GM23338 (cell line): ENCODE data around the gene ARHGEF25. TPM values are rescaled to one million over a fixed set of nuclear protein-coding genes. Genes with fewer than 3 reads are reported as not detected.
A peak's percentile ranks its signal among the peaks of the same experiment; 100 is the strongest.

Source experiments
- ATAC-seq: fragments of 200-7000 bp; cut with Tn5 transposase; 3 replicates; pipeline ENCODE4 v1.9.1; 2020
- DNase-seq: peaks from one replicate; pipeline ENCODE4 v3.0.0-alpha.2; 2015; ENCODE audit warnings: low spot score
- H2AFZ ChIP-seq: fragments of 200-600 bp; sonication (generic); 2 replicates; pipeline ENCODE4 v1.8.0; 2016; ENCODE audit warnings: antibody characterized with exemption, mild to moderate bottlenecking, moderate library complexity
- H3F3A ChIP-seq: fragments of 200-600 bp; sonication (generic); replicated peaks from 2 replicates; pipeline ENCODE4 v1.8.0; 2017; ENCODE audit warnings: antibody characterized with exemption, mixed run types, low read depth
- H3K27ac ChIP-seq: fragments of 200-600 bp; sonication (generic); 2 replicates; pipeline ENCODE4 v1.6.1; 2016; ENCODE audit warnings: low read depth
- H3K27me3 ChIP-seq: fragments of 200-600 bp; sonication (generic); 2 replicates; pipeline ENCODE4 v1.8.0; 2016; ENCODE audit warnings: mild to moderate bottlenecking, mixed run types, moderate library complexity; ENCODE audit not compliant: insufficient read depth
- H3K36me3 ChIP-seq: fragments of 200-600 bp; sonication (generic); 2 replicates; pipeline ENCODE4 v1.8.0; 2016; ENCODE audit warnings: mild to moderate bottlenecking; ENCODE audit not compliant: insufficient read depth
- H3K4me1 ChIP-seq: fragments of 200-600 bp; sonication (generic); 2 replicates; pipeline ENCODE4 v1.8.0; 2016; ENCODE audit warnings: mild to moderate bottlenecking, moderate library complexity; ENCODE audit not compliant: insufficient read depth
- H3K4me2 ChIP-seq: fragments of 200-600 bp; sonication (generic); 2 replicates; pipeline ENCODE4 v1.7.1; 2017; ENCODE audit warnings: mixed run types
- H3K4me3 ChIP-seq: fragments of 200-600 bp; sonication (generic); 2 replicates; pipeline ENCODE4 v1.6.1; 2016; ENCODE audit warnings: mixed run types
- H3K79me2 ChIP-seq: fragments of 200-600 bp; sonication (generic); replicated peaks from 2 replicates; pipeline ENCODE4 v1.8.0; 2017; ENCODE audit warnings: mild to moderate bottlenecking; ENCODE audit not compliant: insufficient read depth
- H3K9me2 ChIP-seq: fragments of 200-600 bp; sonication (generic); 2 replicates; pipeline ENCODE4 v1.8.0; 2017; ENCODE audit not compliant: insufficient read depth
- H4K20me1 ChIP-seq: fragments of 200-600 bp; sonication (generic); replicated peaks from 2 replicates; pipeline ENCODE4 v1.8.0; 2017; ENCODE audit warnings: mild to moderate bottlenecking; ENCODE audit not compliant: insufficient read depth
- H3K27ac Mint-ChIP-seq: 2 replicates; pipeline ENCODE4 v1.8.0; 2020; ENCODE audit warnings: inconsistent platforms, mild to moderate bottlenecking, moderate library complexity, mixed read lengths
- H3K27me3 Mint-ChIP-seq: 3 replicates; pipeline ENCODE4 v1.8.0; 2022; ENCODE audit warnings: low read depth, mild to moderate bottlenecking, moderate library complexity, mixed read lengths, inconsistent platforms; ENCODE audit not compliant: insufficient read depth, poor library complexity
- H3K36me3 Mint-ChIP-seq: 3 replicates; pipeline ENCODE4 v1.8.0; 2021; ENCODE audit warnings: low read depth, mild to moderate bottlenecking, inconsistent platforms, moderate library complexity, mixed read lengths
- H3K4me1 Mint-ChIP-seq: 3 replicates; pipeline ENCODE4 v1.8.0; 2020; ENCODE audit warnings: mild to moderate bottlenecking, inconsistent platforms, mixed read lengths
- H3K4me3 Mint-ChIP-seq: 3 replicates; pipeline ENCODE4 v1.8.0; 2021; ENCODE audit warnings: moderate library complexity, mild to moderate bottlenecking, inconsistent platforms, mixed read lengths
- H3K9me3 Mint-ChIP-seq: 3 replicates; pipeline ENCODE4 v1.8.0; 2020; ENCODE audit warnings: moderate library complexity, mild to moderate bottlenecking, inconsistent platforms, mixed read lengths
- CREB1 ChIP-seq: fragments of 250-450 bp; sonication (Bioruptor Pico); IDR thresholded peaks from 2 replicates; pipeline ENCODE4 v1.5.0; 2020; ENCODE audit warnings: low read depth, mild to moderate bottlenecking, moderate library complexity
- ETS1 ChIP-seq: IDR thresholded peaks from 2 replicates; pipeline ENCODE4 v1.6.1; 2016; ENCODE audit warnings: antibody characterized with exemption
- EZH2 ChIP-seq: fragments of 200-600 bp; sonication (generic); IDR thresholded peaks from one replicate; pipeline ENCODE4 v1.8.0; 2017; ENCODE audit warnings: antibody characterized with exemption, mild to moderate bottlenecking, low read depth; ENCODE audit not compliant: unreplicated experiment
- JUNB ChIP-seq: IDR thresholded peaks from one replicate; pipeline ENCODE4 v1.6.1; 2016; ENCODE audit warnings: antibody characterized with exemption; ENCODE audit not compliant: unreplicated experiment
- NANOG ChIP-seq: IDR thresholded peaks from 2 replicates; pipeline ENCODE4 v1.6.1; 2016; ENCODE audit warnings: antibody characterized with exemption, borderline replicate concordance
- POLR2AphosphoS5 ChIP-seq: IDR thresholded peaks from 2 replicates; pipeline ENCODE4 v1.6.1; 2016; ENCODE audit warnings: antibody characterized with exemption, low read depth
- REST ChIP-seq: IDR thresholded peaks from one replicate; pipeline ENCODE4 v1.6.1; 2018; ENCODE audit warnings: antibody characterized with exemption; ENCODE audit not compliant: unreplicated experiment
- ZNF114 ChIP-seq: fragments of 250-450 bp; sonication (Bioruptor Pico); IDR thresholded peaks from 2 replicates; pipeline ENCODE4 v1.5.0; 2020; ENCODE audit warnings: mild to moderate bottlenecking, moderate library complexity
- ZNF462 ChIP-seq: fragments of 250-450 bp; sonication (Bioruptor Pico); IDR thresholded peaks from 2 replicates; pipeline ENCODE4 v1.5.0; 2020; ENCODE audit warnings: mild to moderate bottlenecking, moderate library complexity
- polyA plus RNA-seq: library from polyadenylated mRNA; unstranded; fragments of >200 nt; fragmentation: Nextera tagmentation; extraction: Ambion mirVana; gene quantifications from 2 replicates; pipeline ENCODE4 v1.2.1, GENCODE V29; 2016
- total RNA-seq: library from RNA; depleted of rRNA; stranded (reverse); fragments of >200 nt; shearing (Covaris generic); gene quantifications from 2 replicates; pipeline ENCODE4 v1.2.3, GENCODE V29; 2014

The ARHGEF25 gene
- total and polyA plus RNA-seq, 2 experiments from 2014 or later, result 0.53 to 10.2 TPM

- TF ChIP-seq REST, result no peak
- TF ChIP-seq JUNB, result no peak
- TF ChIP-seq EZH2, result no peak
Observed at GRCh38 chr12:57657744-57658143, 46.5 kb downstream of the ARHGEF25 start (continued).

- Histone ChIP-seq H3K9me2 (no peaks in the 10 kb centered on the region), H3K27ac (no peak overlapping the region), H3K36me3 (peaks cover 4% of the 10 kb centered on the region), H2AFZ (no peak overlapping the region), H4K20me1 (no peaks in the 10 kb centered on the region), H3K4me1 (no peaks in the 10 kb centered on the region), H3K4me3 (no peak overlapping the region), H3F3A (no peaks in the 10 kb centered on the region), H3K79me2 (no peaks in the 10 kb centered on the region), H3K4me2 (no peak overlapping the region), H3K27me3 (no peaks in the 10 kb centered on the region)
- no peak for DNase-seq
- no peak overlapping the region for H3K4me3 Mint-ChIP-seq
- H3K36me3 Mint-ChIP-seq, result peaks cover 13% of the 10 kb centered on the region
- no peak for ATAC-seq
- no peaks in the 10 kb centered on the region for H3K4me1 Mint-ChIP-seq
- H3K27ac Mint-ChIP-seq, result no peak overlapping the region
- H3K27me3 Mint-ChIP-seq, result no peaks in the 10 kb centered on the region
- peaks cover 84% of the 10 kb centered on the region for H3K9me3 Mint-ChIP-seq
- TF ChIP-seq ZNF114, result no peak
Observed at GRCh38 chr12:57658890-57659289, 47.7 kb downstream of the ARHGEF25 start.

GRCh38 chr12:57661376-57661775 lies 50.1 kb downstream of the ARHGEF25 start:
- Mint-ChIP-seq H3K27ac (no peak overlapping the region), H3K36me3 (peaks cover 13% of the 10 kb centered on the region), H3K9me3 (peaks cover 88% of the 10 kb centered on the region), H3K4me3 (no peak overlapping the region), H3K4me1 (no peaks in the 10 kb centered on the region), H3K27me3 (peaks cover 2% of the 10 kb centered on the region)
- H3K27me3 ChIP-seq, result no peaks in the 10 kb centered on the region
- H3F3A ChIP-seq, result no peaks in the 10 kb centered on the region
- no peak overlapping the region for H3K4me3 ChIP-seq
- H3K36me3 ChIP-seq, result peaks cover 4% of the 10 kb centered on the region
- peak; percentile 17 for DNase-seq
- no peaks in the 10 kb centered on the region for H3K79me2 ChIP-seq
- H2AFZ ChIP-seq, result no peak overlapping the region
- ATAC-seq, result no peak
- H3K9me2 ChIP-seq, result no peaks in the 10 kb centered on the region
- H4K20me1 ChIP-seq, result no peaks in the 10 kb centered on the region
- H3K4me2 ChIP-seq, result no peak overlapping the region
- H3K4me1 ChIP-seq, result no peaks in the 10 kb centered on the region
- TF ChIP-seq CREB1 (CRISPR knock-in tag) (no peak), POLR2AphosphoS5 (no peak), ZNF462 (no peak), ETS1 (no peak), NANOG (no peak)
- no peak overlapping the region for H3K27ac ChIP-seq
